ENCODE results near the gene SNAPC3. TPM values are rescaled to one million over a fixed set of nuclear protein-coding genes. Genes with fewer than 3 reads are reported as not detected.

Gene SNAPC3
- total RNA-seq, 1 donor from 2014 or later, result 68.7 TPM

DNA sequence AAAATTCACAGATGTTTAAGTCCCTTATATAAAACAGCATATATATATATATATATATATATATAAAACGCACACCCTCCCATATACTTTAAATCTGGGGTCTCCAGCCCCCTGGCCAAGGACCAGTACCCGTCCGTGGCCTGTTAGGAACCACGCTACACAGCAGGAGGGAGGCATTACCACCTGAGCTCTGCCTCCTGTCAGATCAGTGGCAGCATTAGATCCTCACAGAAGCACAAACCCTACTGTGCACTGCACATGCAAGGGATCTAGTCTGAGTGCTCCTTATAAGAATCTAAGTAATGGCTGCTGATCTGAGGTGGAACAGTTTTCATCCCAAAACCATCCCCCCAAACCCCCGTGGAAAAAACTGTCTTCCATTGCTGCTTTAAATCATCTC, 79.1 kb downstream of the SNAPC3 start:
- no peak for DNase-seq (ENCODE audit: low spot score)
- H3K4me3 Mint-ChIP-seq, result no peak overlapping the region
- H3K36me3 ChIP-seq, result peaks cover 56% of the 10 kb centered on the region

DNA sequence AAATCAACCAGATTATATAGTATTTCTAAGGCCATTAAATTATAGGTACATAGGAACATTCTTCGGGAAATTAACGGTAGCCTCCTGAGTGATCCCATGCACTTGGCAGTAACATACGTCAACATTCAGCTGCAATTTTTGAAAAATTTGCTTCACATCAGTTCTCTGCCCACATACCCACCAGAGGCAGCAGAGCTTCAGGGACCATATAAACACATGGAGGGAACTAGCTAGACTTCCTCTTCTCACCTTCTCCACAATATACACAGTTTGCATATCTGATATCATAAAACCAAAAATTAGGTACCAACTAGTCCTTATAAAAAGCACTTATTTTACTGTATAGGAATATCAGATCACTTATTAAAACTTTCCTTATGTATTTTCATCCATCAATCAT, 83.2 kb downstream of the SNAPC3 start:
- peaks cover 98% of the 10 kb centered on the region for H3K79me2 ChIP-seq (ENCODE audit: low read depth)
- no peak for DNase-seq (ENCODE audit: low spot score)
- no peak overlapping the region for H3K4me2 ChIP-seq
- peaks cover 4% of the 10 kb centered on the region for H3K27me3 Mint-ChIP-seq (ENCODE audit: insufficient read depth, low read depth)
- H2AFZ ChIP-seq (replicated peaks), result no peak overlapping the region
- H4K20me1 ChIP-seq (ENCODE audit: low read depth), result peaks cover 91% of the 10 kb centered on the region
- H3K36me3 Mint-ChIP-seq, result peaks cover 51% of the 10 kb centered on the region
- TF ChIP-seq EZH2 (IDR thresholded peaks at IDR 0.05), result no peak
- TF ChIP-seq, protein P1, sequence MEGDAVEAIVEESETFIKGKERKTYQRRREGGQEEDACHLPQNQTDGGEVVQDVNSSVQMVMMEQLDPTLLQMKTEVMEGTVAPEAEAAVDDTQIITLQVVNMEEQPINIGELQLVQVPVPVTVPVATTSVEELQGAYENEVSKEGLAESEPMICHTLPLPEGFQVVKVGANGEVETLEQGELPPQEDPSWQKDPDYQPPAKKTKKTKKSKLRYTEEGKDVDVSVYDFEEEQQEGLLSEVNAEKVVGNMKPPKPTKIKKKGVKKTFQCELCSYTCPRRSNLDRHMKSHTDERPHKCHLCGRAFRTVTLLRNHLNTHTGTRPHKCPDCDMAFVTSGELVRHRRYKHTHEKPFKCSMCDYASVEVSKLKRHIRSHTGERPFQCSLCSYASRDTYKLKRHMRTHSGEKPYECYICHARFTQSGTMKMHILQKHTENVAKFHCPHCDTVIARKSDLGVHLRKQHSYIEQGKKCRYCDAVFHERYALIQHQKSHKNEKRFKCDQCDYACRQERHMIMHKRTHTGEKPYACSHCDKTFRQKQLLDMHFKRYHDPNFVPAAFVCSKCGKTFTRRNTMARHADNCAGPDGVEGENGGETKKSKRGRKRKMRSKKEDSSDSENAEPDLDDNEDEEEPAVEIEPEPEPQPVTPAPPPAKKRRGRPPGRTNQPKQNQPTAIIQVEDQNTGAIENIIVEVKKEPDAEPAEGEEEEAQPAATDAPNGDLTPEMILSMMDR (IDR thresholded peaks at IDR 0.05), result no peak
- TF ChIP-seq EZH2phosphoT487 (IDR thresholded peaks at IDR 0.05), result no peak
- H3K4me1 ChIP-seq, result peaks cover 23% of the 10 kb centered on the region
- no peaks in the 10 kb centered on the region for H3K9me3 Mint-ChIP-seq
- no peaks in the 10 kb centered on the region for H3K9me3 ChIP-seq (ENCODE audit: low read depth)
- H3K27ac ChIP-seq, result no peak overlapping the region
- H3K4me3 ChIP-seq, result peak overlapping the region; percentile 10
- peaks cover 60% of the 10 kb centered on the region for H3K36me3 ChIP-seq
- no peak overlapping the region for H3K9ac ChIP-seq
- no peak overlapping the region for H3K27ac Mint-ChIP-seq
- peaks cover 7% of the 10 kb centered on the region for H3F3A ChIP-seq (ENCODE audit: low read depth)
- no peaks in the 10 kb centered on the region for H3K27me3 ChIP-seq
- H3K4me3 Mint-ChIP-seq, result no peak overlapping the region
- peaks cover 21% of the 10 kb centered on the region for H3K4me1 Mint-ChIP-seq

More for the DNA sequence above, 79.1 kb downstream of the SNAPC3 start:
- H3K79me2 ChIP-seq (ENCODE audit: low read depth), result peaks cover 100% of the 10 kb centered on the region
- H4K20me1 ChIP-seq (ENCODE audit: low read depth), result peaks cover 80% of the 10 kb centered on the region
- H3K27me3 ChIP-seq, result no peaks in the 10 kb centered on the region
- H3K36me3 Mint-ChIP-seq, result peaks cover 55% of the 10 kb centered on the region
- H3F3A ChIP-seq (ENCODE audit: low read depth), result no peaks in the 10 kb centered on the region
- H2AFZ ChIP-seq (replicated peaks), result no peak overlapping the region
- no peaks in the 10 kb centered on the region for H3K9me3 ChIP-seq (ENCODE audit: low read depth)
- no peaks in the 10 kb centered on the region for H3K4me1 Mint-ChIP-seq
- H3K4me1 ChIP-seq, result no peaks in the 10 kb centered on the region
- peaks cover 2% of the 10 kb centered on the region for H3K9me3 Mint-ChIP-seq
- no peak overlapping the region for H3K27ac Mint-ChIP-seq
- H3K27me3 Mint-ChIP-seq (ENCODE audit: insufficient read depth, low read depth), result no peaks in the 10 kb centered on the region
- TF ChIP-seq EZH2phosphoT487 (IDR thresholded peaks at IDR 0.05) (no peak), EZH2 (IDR thresholded peaks at IDR 0.05) (no peak)
- TF ChIP-seq, protein P1 (IDR thresholded peaks at IDR 0.05), result no peak
- H3K4me3 ChIP-seq, result no peak overlapping the region
- no peak overlapping the region for H3K9ac ChIP-seq
- H3K4me2 ChIP-seq, result no peak overlapping the region
- H3K27ac ChIP-seq, result no peak overlapping the region

DNA sequence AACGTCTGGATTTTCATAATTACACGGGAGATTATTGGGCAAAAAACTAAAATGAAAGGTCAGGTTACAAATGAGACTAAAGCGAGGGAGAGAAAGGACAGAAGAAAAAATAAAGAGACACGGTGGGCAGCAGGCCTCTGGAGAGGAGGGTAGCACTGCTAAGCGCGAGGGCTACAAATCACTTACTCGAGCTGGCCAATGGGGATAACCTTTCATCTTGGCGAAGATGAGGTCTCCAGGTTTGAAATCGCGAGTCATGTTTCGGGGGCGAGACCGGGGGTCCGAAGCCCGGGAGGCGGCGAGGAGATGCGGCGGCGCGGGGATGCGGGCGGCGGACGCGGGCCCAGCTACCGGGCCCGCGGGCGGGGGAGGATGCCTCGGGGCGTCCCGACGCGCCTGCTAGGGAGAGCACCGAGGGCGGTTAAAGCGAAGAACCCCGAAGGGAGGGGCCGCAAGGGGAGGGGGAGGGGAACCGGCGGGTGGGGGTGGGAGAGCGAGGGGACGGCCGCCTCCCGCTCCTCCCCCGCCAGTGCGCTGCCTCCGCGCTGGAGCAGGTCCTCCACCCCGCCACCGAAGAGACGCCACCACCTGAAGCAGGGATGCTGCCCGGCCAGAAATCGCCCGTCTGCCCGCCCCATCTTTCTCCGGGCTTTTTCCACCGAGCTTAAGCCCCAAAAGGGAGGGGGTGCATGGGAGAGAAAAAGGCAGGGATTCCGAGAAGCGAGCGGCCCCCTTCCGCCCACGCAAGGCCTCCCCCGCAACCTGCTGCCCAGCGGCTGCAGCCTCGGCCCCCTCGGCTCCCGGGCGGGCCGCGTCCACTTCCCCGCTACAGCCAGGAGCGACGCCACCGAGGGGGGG, 87.5 kb downstream of the SNAPC3 start:
- Histone ChIP-seq H3K9ac (peak overlapping the region; percentile 100), H3K4me2 (peak overlapping the region; percentile 94), H3K36me3 (peaks cover 39% of the 10 kb centered on the region), H3K4me3 (peak overlapping the region; percentile 90), H4K20me1 (ENCODE audit: low read depth) (peaks cover 50% of the 10 kb centered on the region), H3K79me2 (ENCODE audit: low read depth) (peaks cover 71% of the 10 kb centered on the region), H3K4me1 (peaks cover 43% of the 10 kb centered on the region), H3K9me3 (ENCODE audit: low read depth) (no peaks in the 10 kb centered on the region), H2AFZ (replicated peaks) (peak overlapping the region; percentile 98), H3F3A (ENCODE audit: low read depth) (peaks cover 38% of the 10 kb centered on the region), H3K27me3 (no peaks in the 10 kb centered on the region), H3K27ac (peak overlapping the region; percentile 100)
- TF ChIP-seq EZH2phosphoT487 (IDR thresholded peaks at IDR 0.05) (no peak), EZH2 (IDR thresholded peaks at IDR 0.05) (no peak)
- TF ChIP-seq, protein P1 (IDR thresholded peaks at IDR 0.05), result no peak
- H3K9me3 Mint-ChIP-seq, result no peaks in the 10 kb centered on the region
- DNase-seq (ENCODE audit: low spot score), result peak; percentile 82
- H3K4me3 Mint-ChIP-seq, result peak overlapping the region; percentile 92
- H3K27ac Mint-ChIP-seq, result peak overlapping the region; percentile 99
- peaks cover 31% of the 10 kb centered on the region for H3K36me3 Mint-ChIP-seq
- H3K27me3 Mint-ChIP-seq (ENCODE audit: insufficient read depth, low read depth), result peaks cover 4% of the 10 kb centered on the region
- H3K4me1 Mint-ChIP-seq, result peaks cover 41% of the 10 kb centered on the region

Data from neural progenitor cell (in vitro differentiated cells).